ENCODE results near the gene SLBP. TPM values are rescaled to one million over a fixed set of nuclear protein-coding genes. Genes with fewer than 3 reads are reported as not detected.

The SLBP gene
- total RNA-seq, 1 experiment from 2014 or later: 98.3 TPM

DNA sequence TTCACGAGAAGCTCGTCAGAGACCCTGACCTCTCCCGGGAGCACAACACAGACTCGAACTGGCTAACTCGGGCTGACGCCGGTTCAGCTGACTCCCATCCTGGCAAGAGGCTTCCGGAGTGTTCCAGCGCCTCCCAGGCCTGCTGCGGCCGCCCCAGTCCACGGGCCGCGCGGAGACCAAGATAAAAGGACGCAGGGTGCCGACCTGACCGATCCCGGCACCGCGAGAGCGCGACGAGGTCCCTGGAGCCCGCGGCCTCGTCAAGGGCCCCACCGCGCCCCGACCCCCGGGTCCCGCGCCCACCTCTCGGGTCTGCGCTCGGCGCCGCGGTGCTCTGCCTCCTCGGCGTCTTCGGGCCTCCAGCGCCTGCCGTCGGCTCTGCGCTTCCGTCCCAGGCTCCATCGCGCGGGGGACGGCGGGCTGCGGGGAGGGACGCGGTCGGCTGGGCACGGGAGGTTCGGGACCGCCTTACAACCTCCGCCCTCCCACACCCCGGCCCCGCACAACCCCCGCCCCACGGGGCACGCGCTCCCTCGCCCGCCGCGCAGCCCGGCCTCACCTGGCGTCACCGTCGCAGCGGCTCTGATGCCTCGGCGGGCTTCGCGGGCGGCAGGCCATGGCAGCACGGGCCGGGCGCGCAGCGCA lies 426 bp downstream of the SLBP start:
- ChIA-PET CTCF (interaction anchor here (1.7 kb wide), 1 partner anchor 18 kb away, joined by 9 read pairs; no protein-coding TSS in a partner anchor), POLR2A (ENCODE audit: unreplicated experiment) (no interaction called here)
- peak; percentile 5 for DNase-seq
- Histone ChIP-seq H3K4me3 (ENCODE audit: low read length) (peak overlapping the region; percentile 96), H3K27ac (ENCODE audit: low read length) (no peak overlapping the region), H3K4me1 (ENCODE audit: insufficient read depth, low read length) (peaks cover 28% of the 10 kb centered on the region), H3K27me3 (ENCODE audit: low read length) (no peaks in the 10 kb centered on the region), H3K9ac (ENCODE audit: low read length) (peak overlapping the region; percentile 99), H2AFZ (ENCODE audit: low read length) (peak overlapping the region; percentile 18; the same call in 1 of the 2 replicates), H3K9me2 (replicated peaks; ENCODE audit: low read length) (no peaks in the 10 kb centered on the region), H3K36me3 (ENCODE audit: low read depth, low read length) (peaks cover 7% of the 10 kb centered on the region; the same call in 1 of the 2 replicates), H3K79me2 (ENCODE audit: low read length) (peaks cover 88% of the 10 kb centered on the region), H3K4me2 (ENCODE audit: low read length) (peak overlapping the region; percentile 86), H3F3A (ENCODE audit: low read length, unreplicated experiment) (no peaks in the 10 kb centered on the region), H3K9me3 (ENCODE audit: low read length) (no peaks in the 10 kb centered on the region), H4K20me1 (ENCODE audit: low read length) (peaks cover 27% of the 10 kb centered on the region; the same call in 1 of the 2 replicates)
- TF ChIP-seq EZH2 (IDR thresholded peaks at IDR 0.05; ENCODE audit: low read length, unreplicated experiment) (no peak), EZH2phosphoT487 (IDR thresholded peaks at IDR 0.05; ENCODE audit: borderline replicate concordance, low read length) (no peak)
- TF ChIP-seq, protein P1, sequence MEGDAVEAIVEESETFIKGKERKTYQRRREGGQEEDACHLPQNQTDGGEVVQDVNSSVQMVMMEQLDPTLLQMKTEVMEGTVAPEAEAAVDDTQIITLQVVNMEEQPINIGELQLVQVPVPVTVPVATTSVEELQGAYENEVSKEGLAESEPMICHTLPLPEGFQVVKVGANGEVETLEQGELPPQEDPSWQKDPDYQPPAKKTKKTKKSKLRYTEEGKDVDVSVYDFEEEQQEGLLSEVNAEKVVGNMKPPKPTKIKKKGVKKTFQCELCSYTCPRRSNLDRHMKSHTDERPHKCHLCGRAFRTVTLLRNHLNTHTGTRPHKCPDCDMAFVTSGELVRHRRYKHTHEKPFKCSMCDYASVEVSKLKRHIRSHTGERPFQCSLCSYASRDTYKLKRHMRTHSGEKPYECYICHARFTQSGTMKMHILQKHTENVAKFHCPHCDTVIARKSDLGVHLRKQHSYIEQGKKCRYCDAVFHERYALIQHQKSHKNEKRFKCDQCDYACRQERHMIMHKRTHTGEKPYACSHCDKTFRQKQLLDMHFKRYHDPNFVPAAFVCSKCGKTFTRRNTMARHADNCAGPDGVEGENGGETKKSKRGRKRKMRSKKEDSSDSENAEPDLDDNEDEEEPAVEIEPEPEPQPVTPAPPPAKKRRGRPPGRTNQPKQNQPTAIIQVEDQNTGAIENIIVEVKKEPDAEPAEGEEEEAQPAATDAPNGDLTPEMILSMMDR (conservative IDR thresholded peaks at IDR 0.05; ENCODE audit: low read depth, low read length): no peak
- no TSS peak for BruUV-seq (replicated peaks)
- peak; percentile 8 for ATAC-seq
- intact Hi-C loops (cut with micrococcal nuclease): no loop called here

DNA sequence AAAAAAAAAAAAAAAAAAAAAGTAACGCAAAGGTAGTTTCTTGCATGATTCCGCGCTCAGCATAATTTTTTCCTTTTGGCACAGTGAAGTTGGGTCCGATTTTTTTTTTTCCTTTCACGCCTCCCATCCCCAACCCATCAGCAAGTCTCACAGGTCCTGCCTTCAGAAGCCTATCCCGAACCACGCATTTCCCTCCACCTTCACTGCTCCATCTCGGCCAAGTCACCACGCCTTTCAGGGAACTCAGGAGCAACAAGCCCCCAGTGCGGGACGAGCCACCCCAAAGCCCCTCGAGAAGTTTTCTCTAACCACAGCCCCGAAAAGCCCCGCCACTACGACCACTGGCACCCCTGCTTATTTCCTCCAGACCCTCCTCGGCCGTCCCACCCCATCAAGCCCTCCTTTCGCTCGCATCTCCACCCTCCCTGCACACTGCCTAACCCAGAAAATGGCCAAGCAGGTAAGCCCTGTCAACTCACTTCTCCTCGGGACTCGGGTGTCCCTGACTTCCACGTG lies 1.0 kb downstream of the SLBP start:
- CTCF ChIA-PET: interaction anchor here (1.7 kb wide), 1 partner anchor 18 kb away, joined by 9 read pairs; no protein-coding TSS in a partner anchor
- Histone ChIP-seq H3K27me3 (ENCODE audit: low read length) (no peaks in the 10 kb centered on the region), H3K9ac (ENCODE audit: low read length) (peak overlapping the region; percentile 99), H3K4me2 (ENCODE audit: low read length) (peak overlapping the region; percentile 86), H2AFZ (ENCODE audit: low read length) (no peak overlapping the region), H3K4me1 (ENCODE audit: insufficient read depth, low read length) (peaks cover 28% of the 10 kb centered on the region), H3F3A (ENCODE audit: low read length, unreplicated experiment) (no peaks in the 10 kb centered on the region), H3K4me3 (ENCODE audit: low read length) (peak overlapping the region; percentile 96), H3K27ac (ENCODE audit: low read length) (no peak overlapping the region), H3K36me3 (ENCODE audit: low read depth, low read length) (peaks cover 13% of the 10 kb centered on the region; the same call in 1 of the 2 replicates), H4K20me1 (ENCODE audit: low read length) (peaks cover 30% of the 10 kb centered on the region; the same call in 1 of the 2 replicates), H3K9me3 (ENCODE audit: low read length) (no peaks in the 10 kb centered on the region), H3K79me2 (ENCODE audit: low read length) (peaks cover 88% of the 10 kb centered on the region), H3K9me2 (replicated peaks; ENCODE audit: low read length) (no peaks in the 10 kb centered on the region)
- DNase-seq (no peak), ATAC-seq (no peak)
- TF ChIP-seq EZH2 (IDR thresholded peaks at IDR 0.05; ENCODE audit: low read length, unreplicated experiment) (no peak), EZH2phosphoT487 (IDR thresholded peaks at IDR 0.05; ENCODE audit: borderline replicate concordance, low read length) (no peak)
- TF ChIP-seq, protein P1 (conservative IDR thresholded peaks at IDR 0.05; ENCODE audit: low read depth, low read length): no peak
- no TSS peak for BruUV-seq (replicated peaks)
- POLR2A ChIA-PET (ENCODE audit: unreplicated experiment): no interaction called here
- intact Hi-C loops (cut with micrococcal nuclease): no loop called here

DNA sequence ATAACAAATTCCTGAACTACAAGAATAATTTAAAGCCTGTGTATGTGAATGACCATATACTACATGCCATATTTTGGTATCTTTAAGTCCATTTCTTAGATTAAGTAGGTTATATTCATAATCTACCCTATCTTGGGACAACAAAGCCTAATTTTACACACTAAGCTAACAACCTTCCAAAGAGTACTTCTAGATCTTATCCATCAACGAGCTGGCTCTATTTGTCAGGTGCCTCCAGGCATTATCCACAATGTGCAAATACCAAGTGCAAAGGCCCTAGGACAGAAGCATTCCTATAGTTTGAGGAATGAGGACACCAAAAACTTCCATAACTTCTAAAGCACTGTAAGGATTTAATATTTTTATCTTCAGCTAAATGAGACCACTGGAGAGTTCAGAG lies 3.5 kb downstream of the SLBP start:
- Histone ChIP-seq H3K4me1 (ENCODE audit: insufficient read depth, low read length) (peaks cover 15% of the 10 kb centered on the region), H3K9me3 (ENCODE audit: low read length) (no peaks in the 10 kb centered on the region), H3K36me3 (ENCODE audit: low read depth, low read length) (peaks cover 14% of the 10 kb centered on the region; the same call in 1 of the 2 replicates), H3K9ac (ENCODE audit: low read length) (no peak overlapping the region), H3K4me2 (ENCODE audit: low read length) (peak overlapping the region; percentile 39; the same call in 1 of the 2 replicates), H2AFZ (ENCODE audit: low read length) (no peak overlapping the region), H3K27ac (ENCODE audit: low read length) (no peak overlapping the region), H4K20me1 (ENCODE audit: low read length) (peaks cover 40% of the 10 kb centered on the region; the same call in 1 of the 2 replicates), H3F3A (ENCODE audit: low read length, unreplicated experiment) (no peaks in the 10 kb centered on the region), H3K27me3 (ENCODE audit: low read length) (no peaks in the 10 kb centered on the region), H3K79me2 (ENCODE audit: low read length) (peaks cover 88% of the 10 kb centered on the region), H3K9me2 (replicated peaks; ENCODE audit: low read length) (no peaks in the 10 kb centered on the region), H3K4me3 (ENCODE audit: low read length) (peak overlapping the region; percentile 37; the same call in 1 of the 2 replicates)
- ATAC-seq: no peak
- POLR2A ChIA-PET (ENCODE audit: unreplicated experiment): no interaction called here
- CTCF ChIA-PET: interaction anchor here (0.7 kb wide), 1 partner anchor 13 kb away, joined by 4 read pairs; no protein-coding TSS in a partner anchor
- intact Hi-C loops (cut with micrococcal nuclease): no loop called here
- BruUV-seq (replicated peaks): no TSS peak
- no peak for TF ChIP-seq EZH2 (IDR thresholded peaks at IDR 0.05; ENCODE audit: low read length, unreplicated experiment)
- TF ChIP-seq, protein P1 (conservative IDR thresholded peaks at IDR 0.05; ENCODE audit: low read depth, low read length): no peak
- no peak for TF ChIP-seq EZH2phosphoT487 (IDR thresholded peaks at IDR 0.05; ENCODE audit: borderline replicate concordance, low read length)
- no peak for DNase-seq
